ENCODE measurements around the gene ZEB1. TPM values are rescaled to one million over a fixed set of nuclear protein-coding genes. Genes with fewer than 3 reads are reported as not detected.

ZEB1 gene
- polyA plus RNA-seq, 1 donor from 2014 or later = 18.0 TPM

DNA sequence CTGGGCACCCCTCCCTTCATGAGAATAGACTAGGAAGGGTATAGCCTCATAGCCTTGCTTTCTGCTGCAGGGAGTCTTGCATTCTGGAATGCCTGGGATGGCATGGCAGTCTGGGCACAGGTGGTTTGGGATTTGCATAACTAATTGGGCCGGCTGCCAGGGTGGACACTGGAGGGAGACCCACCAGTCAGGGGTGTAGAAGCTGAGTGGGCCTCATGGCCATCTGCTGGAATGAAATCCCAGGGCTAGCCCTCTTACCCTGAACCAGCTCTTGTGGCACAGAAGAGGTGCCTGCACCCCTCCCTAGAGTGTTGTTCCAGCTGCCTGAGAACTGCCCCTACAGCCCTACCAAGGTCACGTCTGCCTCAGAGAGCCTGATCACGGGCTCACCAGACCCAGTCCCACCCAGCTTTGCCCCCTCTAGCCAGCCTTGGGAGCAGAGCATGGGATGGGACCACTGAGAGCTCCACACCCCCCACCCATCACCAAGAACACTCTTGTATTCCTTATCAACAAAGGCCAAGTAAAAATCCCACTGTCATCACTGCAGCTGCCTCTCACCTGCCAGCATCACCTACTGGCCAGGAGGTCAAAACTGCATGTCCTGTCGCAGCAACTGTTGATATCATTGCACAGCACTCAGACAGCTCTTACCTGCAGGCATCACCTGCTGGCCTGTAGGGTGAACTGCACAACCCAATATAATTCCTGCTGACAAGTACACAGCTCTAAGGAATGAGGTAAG lies 148.9 kb downstream of the ZEB1 start:
- Histone ChIP-seq H4K20me1 (ENCODE audit: insufficient read depth) (no peaks in the 10 kb centered on the region), H3K9me3 (ENCODE audit: low read length) (no peaks in the 10 kb centered on the region), H3K9me2 (ENCODE audit: insufficient read depth, low read length) (no peaks in the 10 kb centered on the region)

DNA sequence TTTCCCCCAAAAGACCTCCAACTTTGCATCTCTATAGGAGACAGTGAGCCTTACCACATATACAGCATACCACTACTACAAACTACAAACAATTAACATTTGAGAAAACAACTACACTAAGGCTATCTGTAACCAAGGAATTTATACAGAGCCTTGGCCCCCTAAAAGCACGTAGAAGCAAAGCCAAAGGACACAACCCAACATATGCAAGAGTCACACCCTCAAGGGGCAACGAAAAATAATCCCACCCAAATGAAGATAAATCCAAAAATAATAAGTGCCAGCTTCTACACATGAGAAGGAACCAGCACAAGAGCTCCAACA lies 149.5 kb downstream of the ZEB1 start:
- TF ChIP-seq TAF1 (IDR thresholded peaks at IDR 0.05; ENCODE audit: low read depth) (no peak), MXI1 (conservative IDR thresholded peaks at IDR 0.05; ENCODE audit: poor library complexity, severe bottlenecking) (no peak), RAD21 (conservative IDR thresholded peaks at IDR 0.05) (no peak), EP300 (conservative IDR thresholded peaks at IDR 0.05; ENCODE audit: poor library complexity, severe bottlenecking) (no peak), POLR2AphosphoS5 (IDR thresholded peaks at IDR 0.05) (no peak), SMC3 (conservative IDR thresholded peaks at IDR 0.05; ENCODE audit: poor library complexity) (no peak), EZH2 (IDR thresholded peaks at IDR 0.05; ENCODE audit: borderline replicate concordance, insufficient read depth, low read length, poor library complexity, severe bottlenecking) (no peak)
- TF ChIP-seq, protein P1, sequence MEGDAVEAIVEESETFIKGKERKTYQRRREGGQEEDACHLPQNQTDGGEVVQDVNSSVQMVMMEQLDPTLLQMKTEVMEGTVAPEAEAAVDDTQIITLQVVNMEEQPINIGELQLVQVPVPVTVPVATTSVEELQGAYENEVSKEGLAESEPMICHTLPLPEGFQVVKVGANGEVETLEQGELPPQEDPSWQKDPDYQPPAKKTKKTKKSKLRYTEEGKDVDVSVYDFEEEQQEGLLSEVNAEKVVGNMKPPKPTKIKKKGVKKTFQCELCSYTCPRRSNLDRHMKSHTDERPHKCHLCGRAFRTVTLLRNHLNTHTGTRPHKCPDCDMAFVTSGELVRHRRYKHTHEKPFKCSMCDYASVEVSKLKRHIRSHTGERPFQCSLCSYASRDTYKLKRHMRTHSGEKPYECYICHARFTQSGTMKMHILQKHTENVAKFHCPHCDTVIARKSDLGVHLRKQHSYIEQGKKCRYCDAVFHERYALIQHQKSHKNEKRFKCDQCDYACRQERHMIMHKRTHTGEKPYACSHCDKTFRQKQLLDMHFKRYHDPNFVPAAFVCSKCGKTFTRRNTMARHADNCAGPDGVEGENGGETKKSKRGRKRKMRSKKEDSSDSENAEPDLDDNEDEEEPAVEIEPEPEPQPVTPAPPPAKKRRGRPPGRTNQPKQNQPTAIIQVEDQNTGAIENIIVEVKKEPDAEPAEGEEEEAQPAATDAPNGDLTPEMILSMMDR (IDR thresholded peaks at IDR 0.05; ENCODE audit: poor library complexity, severe bottlenecking) = no peak
- TF ChIP-seq, protein P2, sequence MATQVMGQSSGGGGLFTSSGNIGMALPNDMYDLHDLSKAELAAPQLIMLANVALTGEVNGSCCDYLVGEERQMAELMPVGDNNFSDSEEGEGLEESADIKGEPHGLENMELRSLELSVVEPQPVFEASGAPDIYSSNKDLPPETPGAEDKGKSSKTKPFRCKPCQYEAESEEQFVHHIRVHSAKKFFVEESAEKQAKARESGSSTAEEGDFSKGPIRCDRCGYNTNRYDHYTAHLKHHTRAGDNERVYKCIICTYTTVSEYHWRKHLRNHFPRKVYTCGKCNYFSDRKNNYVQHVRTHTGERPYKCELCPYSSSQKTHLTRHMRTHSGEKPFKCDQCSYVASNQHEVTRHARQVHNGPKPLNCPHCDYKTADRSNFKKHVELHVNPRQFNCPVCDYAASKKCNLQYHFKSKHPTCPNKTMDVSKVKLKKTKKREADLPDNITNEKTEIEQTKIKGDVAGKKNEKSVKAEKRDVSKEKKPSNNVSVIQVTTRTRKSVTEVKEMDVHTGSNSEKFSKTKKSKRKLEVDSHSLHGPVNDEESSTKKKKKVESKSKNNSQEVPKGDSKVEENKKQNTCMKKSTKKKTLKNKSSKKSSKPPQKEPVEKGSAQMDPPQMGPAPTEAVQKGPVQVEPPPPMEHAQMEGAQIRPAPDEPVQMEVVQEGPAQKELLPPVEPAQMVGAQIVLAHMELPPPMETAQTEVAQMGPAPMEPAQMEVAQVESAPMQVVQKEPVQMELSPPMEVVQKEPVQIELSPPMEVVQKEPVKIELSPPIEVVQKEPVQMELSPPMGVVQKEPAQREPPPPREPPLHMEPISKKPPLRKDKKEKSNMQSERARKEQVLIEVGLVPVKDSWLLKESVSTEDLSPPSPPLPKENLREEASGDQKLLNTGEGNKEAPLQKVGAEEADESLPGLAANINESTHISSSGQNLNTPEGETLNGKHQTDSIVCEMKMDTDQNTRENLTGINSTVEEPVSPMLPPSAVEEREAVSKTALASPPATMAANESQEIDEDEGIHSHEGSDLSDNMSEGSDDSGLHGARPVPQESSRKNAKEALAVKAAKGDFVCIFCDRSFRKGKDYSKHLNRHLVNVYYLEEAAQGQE (IDR thresholded peaks at IDR 0.05; ENCODE audit: borderline replicate concordance) = no peak
- Histone ChIP-seq H3F3A (ENCODE audit: insufficient read depth, low read length, poor library complexity, severe bottlenecking) (no peaks in the 10 kb centered on the region), H2AFZ (ENCODE audit: low read depth, low read length) (no peak overlapping the region), H3K4me2 (ENCODE audit: low read length) (no peak overlapping the region), H3K79me2 (replicated peaks; ENCODE audit: insufficient read depth, low read length) (no peaks in the 10 kb centered on the region), H3K27ac (ENCODE audit: low read length) (no peak overlapping the region), H3K27me3 (ENCODE audit: insufficient read depth, low read depth, low read length) (no peaks in the 10 kb centered on the region), H3K9me3 (ENCODE audit: low read length) (no peaks in the 10 kb centered on the region), H4K20me1 (ENCODE audit: insufficient read depth) (no peaks in the 10 kb centered on the region), H3K4me3 (ENCODE audit: low read length) (no peak overlapping the region), H3K9ac (ENCODE audit: low read length) (no peak overlapping the region), H3K36me3 (ENCODE audit: insufficient read depth, low read length) (peaks cover 5% of the 10 kb centered on the region), H3K9me2 (ENCODE audit: insufficient read depth, low read length) (no peaks in the 10 kb centered on the region)

More for the DNA sequence above, 148.9 kb downstream of the ZEB1 start:
- Histone ChIP-seq H2AFZ (ENCODE audit: low read depth, low read length) (no peak overlapping the region), H3K79me2 (replicated peaks; ENCODE audit: insufficient read depth, low read length) (no peaks in the 10 kb centered on the region), H3K36me3 (ENCODE audit: insufficient read depth, low read length) (peaks cover 5% of the 10 kb centered on the region), H3K4me3 (ENCODE audit: low read length) (no peak overlapping the region), H3F3A (ENCODE audit: insufficient read depth, low read length, poor library complexity, severe bottlenecking) (no peaks in the 10 kb centered on the region), H3K27ac (ENCODE audit: low read length) (no peak overlapping the region), H3K27me3 (ENCODE audit: insufficient read depth, low read depth, low read length) (no peaks in the 10 kb centered on the region), H3K4me2 (ENCODE audit: low read length) (no peak overlapping the region), H3K9ac (ENCODE audit: low read length) (no peak overlapping the region)
- TF ChIP-seq EZH2 (IDR thresholded peaks at IDR 0.05; ENCODE audit: borderline replicate concordance, insufficient read depth, low read length, poor library complexity, severe bottlenecking) (no peak), EP300 (conservative IDR thresholded peaks at IDR 0.05; ENCODE audit: poor library complexity, severe bottlenecking) (no peak), RAD21 (conservative IDR thresholded peaks at IDR 0.05) (no peak), POLR2AphosphoS5 (IDR thresholded peaks at IDR 0.05) (no peak), TAF1 (IDR thresholded peaks at IDR 0.05; ENCODE audit: low read depth) (no peak), SMC3 (conservative IDR thresholded peaks at IDR 0.05; ENCODE audit: poor library complexity) (no peak), MXI1 (conservative IDR thresholded peaks at IDR 0.05; ENCODE audit: poor library complexity, severe bottlenecking) (no peak)
- TF ChIP-seq, protein P2 (IDR thresholded peaks at IDR 0.05; ENCODE audit: borderline replicate concordance) = no peak
- TF ChIP-seq, protein P1 (IDR thresholded peaks at IDR 0.05; ENCODE audit: poor library complexity, severe bottlenecking) = no peak

Measured in neural cell (in vitro differentiated cells).